SK-N-DZ (cell line): Measurements from ENCODE around the gene SLC36A2.
A peak's percentile ranks its signal among the peaks of the same experiment; 100 is the strongest.
"Not testable (repeated sequence)": the region's sequence is repeated elsewhere in the genome, so short reads cannot be mapped to it uniquely, and the experiment has no call there.

ENCODE experiments used
- DNase-seq: peaks from one replicate; pipeline ENCODE4 v3.0.0-alpha.2; 2015; ENCODE audit warnings: low spot score

SLC36A2 gene

GRCh38 chr5:151327585-151327984 is 19.8 kb downstream of the SLC36A2 start:
- no peak for DNase-seq

GRCh38 chr5:151326266-151326665 is 21.1 kb downstream of the SLC36A2 start:
- DNase-seq, result no peak

GRCh38 chr5:151320481-151320880 is 26.9 kb downstream of the SLC36A2 start:
- no peak for DNase-seq

GRCh38 chr5:151318850-151319732 is 28.3 kb downstream of the SLC36A2 start:
- DNase-seq, result peak; percentile 5

GRCh38 chr5:151317871-151318270 is 29.5 kb downstream of the SLC36A2 start:
- DNase-seq, result no peak

GRCh38 chr5:151315998-151316597 is 31.3 kb downstream of the SLC36A2 start:
- peak; percentile 47 for DNase-seq

GRCh38 chr5:151313357-151313756 is 34.0 kb downstream of the SLC36A2 start:
- DNase-seq, result no peak

- no peak for DNase-seq
Observed at GRCh38 chr5:151312756-151313324, 34.5 kb downstream of the SLC36A2 start.

GRCh38 chr5:151310932-151311331 is 36.4 kb downstream of the SLC36A2 start:
- DNase-seq, result no peak

- DNase-seq, result not testable (repeated sequence)
Observed at GRCh38 chr5:151309821-151310220, 37.5 kb downstream of the SLC36A2 start.

- not testable (repeated sequence) for DNase-seq
Observed at GRCh38 chr5:151309266-151309665, 38.1 kb downstream of the SLC36A2 start.

GRCh38 chr5:151303666-151304065 is 43.7 kb downstream of the SLC36A2 start, which contains the start of gene SLC36A3:
Gene SLC36A3, minus strand, starts transcription at chr5:151303766. Its CDS starts 412 bp downstream, at chr5:151303354.
- DNase-seq, result no peak

- DNase-seq, result no peak
Observed at GRCh38 chr5:151298063-151298855, 49.1 kb downstream of the SLC36A2 start.

GRCh38 chr5:151296974-151297373 is 50.4 kb downstream of the SLC36A2 start:
- no peak for DNase-seq

GRCh38 chr5:151296478-151296830 is 50.9 kb downstream of the SLC36A2 start:
- no peak for DNase-seq

- no peak for DNase-seq
Observed at GRCh38 chr5:151295791-151296477, 51.4 kb downstream of the SLC36A2 start.

GRCh38 chr5:151295138-151295537 is 52.2 kb downstream of the SLC36A2 start:
- no peak for DNase-seq

- DNase-seq, result no peak
Observed at GRCh38 chr5:151293624-151294023, 53.7 kb downstream of the SLC36A2 start.

GRCh38 chr5:151288180-151288579 is 59.2 kb downstream of the SLC36A2 start:
- DNase-seq, result no peak

GRCh38 chr5:151286246-151286645 is 61.1 kb downstream of the SLC36A2 start:
- DNase-seq, result no peak

GRCh38 chr5:151285683-151286082 is 61.7 kb downstream of the SLC36A2 start:
- no peak for DNase-seq
